Measurements from ENCODE around the gene PPCDC. TPM values are rescaled to one million over a fixed set of nuclear protein-coding genes. Genes with fewer than 3 reads are reported as not detected.

The PPCDC gene
- total RNA-seq, 1 donor from 2014 or later = 23.4 TPM

DNA sequence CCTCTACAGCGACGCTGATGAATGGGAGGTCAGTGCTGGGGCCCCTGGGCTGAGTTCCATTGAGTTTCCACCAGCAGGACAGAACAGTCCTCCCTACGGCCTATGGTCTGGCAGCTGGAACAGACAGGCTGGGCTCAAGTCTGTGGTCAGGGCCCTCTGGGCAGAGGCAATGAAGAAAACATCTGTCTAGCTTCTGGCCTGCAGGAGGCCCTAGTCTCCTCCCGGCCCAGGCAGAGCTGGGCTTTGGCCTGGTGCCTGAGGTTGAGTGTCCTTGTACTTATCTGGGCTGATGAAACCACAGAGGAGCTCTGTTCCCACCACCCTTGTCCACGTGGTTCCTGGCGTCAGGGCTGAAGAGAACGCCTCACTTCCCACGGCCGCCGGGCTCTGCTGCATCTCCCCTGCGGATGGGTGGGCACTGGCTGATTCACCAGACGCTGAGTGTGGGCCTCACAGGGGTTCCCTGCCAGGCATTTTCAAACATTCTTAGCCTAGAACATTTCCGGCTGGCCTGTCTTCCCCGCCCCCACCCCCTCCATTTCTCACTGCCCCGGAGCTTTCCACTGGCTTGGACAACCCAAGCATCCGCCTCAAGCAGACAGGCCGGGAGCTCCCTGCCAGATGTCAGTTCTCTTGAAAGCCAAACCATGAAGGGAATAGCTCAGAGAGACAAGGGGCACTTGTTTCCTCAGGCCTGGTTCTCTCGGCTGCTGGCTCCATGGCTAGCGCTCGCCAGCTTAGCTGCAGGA lies 20.3 kb downstream of the PPCDC start:
- peak; percentile 91 for DNase-seq (ENCODE audit: low spot score)

DNA sequence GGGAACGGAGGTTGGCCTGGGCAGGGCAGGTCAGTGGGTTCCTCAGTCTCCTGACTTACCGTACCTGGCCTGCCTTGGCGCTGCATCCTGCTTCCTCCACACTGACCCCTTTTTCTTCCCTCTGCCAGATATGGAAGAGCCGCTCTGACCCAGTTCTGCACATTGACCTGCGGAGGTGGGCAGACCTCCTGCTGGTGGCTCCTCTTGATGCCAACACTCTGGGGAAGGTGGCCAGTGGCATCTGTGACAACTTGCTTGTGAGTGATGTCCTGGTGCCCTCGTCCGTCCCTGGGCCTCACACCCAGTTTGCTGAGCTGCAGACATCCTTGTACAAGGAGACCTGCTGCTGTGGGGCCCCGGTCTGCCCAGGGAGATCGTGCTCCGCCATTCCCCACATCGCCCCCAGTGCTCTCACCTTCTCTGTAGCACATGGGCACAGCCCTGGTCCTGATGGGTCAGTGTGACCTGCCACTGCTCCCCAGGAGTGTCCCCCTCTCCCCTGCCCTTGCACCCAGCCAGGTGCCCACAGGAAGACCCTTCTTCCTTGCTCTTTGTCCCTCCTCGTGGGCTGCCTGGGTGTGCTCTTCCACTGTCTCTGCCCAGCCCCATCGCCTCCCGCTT lies 21.0 kb downstream of the PPCDC start:
- DNase-seq (ENCODE audit: low spot score) = no peak

DNA sequence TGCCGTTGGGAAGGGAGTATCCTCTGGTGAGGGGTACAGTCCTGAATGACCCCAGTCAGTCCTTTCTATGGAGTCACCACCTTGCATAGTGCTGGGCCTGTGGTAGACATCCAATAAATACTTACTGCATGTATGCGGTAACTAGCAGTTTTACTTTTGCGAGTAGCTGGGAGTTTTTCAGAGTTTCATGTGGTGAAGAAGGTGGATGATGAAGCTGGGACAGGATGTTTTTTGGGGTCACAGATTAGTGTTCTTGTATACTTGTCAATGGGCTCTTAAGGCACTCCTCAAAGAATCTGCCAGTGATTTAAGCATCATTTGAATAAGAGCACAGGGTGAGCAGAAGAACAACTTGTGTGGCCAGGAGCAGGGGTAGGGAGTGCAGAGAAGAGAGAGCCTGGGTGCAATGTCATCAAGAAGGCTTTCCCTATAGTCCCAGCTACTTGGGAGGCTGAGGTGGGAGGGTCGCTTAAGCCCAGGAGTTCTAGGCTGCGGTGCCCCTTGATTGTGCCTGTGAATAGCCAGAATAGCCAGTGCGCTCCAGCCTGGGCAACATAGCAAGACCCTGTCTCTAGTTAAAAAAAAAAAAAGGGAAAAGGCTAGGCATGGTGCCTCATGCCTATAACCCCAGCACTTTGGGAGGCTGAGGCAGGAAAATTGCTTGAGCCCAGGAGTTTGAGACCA lies 22.1 kb downstream of the PPCDC start:
- no peak for DNase-seq (ENCODE audit: low spot score)

DNA sequence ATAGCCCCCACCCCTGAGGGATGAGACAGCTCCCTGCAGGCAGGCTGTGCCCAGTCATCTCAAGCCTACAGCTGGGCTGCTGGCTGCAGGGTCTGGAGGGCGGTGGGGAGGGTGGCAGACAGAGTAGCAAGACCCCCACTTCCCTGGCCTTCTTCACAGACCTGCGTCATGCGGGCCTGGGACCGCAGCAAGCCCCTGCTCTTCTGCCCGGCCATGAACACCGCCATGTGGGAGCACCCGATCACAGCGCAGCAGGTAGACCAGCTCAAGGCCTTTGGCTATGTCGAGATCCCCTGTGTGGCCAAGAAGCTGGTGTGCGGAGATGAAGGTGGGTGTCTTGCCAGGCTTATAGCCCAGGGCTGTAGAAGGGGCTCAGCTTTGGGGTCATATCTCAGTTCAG lies 25.0 kb downstream of the PPCDC start:
- DNase-seq (ENCODE audit: low spot score) = no peak

DNA sequence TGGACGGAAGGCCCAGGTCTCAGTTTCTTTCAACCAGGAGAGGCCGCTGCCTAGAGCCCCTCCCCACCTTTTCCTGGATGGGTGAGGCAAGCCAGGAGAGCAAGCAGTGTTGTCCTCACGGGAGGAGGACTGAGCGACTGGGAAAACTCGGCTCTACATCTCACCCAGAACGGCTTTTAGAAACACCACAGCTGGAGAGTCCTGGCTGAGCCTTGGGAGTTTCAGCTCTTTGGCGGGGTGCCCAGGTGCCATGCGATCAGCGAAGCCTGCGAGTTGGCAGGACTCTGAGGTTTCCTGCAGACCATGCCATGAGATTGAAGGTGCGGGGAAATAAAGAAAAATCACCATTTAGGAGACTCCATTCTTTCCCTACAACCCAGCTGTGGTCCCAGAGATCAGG lies 26.0 kb downstream of the PPCDC start:
- DNase-seq (ENCODE audit: low spot score) = peak; percentile 79

DNA sequence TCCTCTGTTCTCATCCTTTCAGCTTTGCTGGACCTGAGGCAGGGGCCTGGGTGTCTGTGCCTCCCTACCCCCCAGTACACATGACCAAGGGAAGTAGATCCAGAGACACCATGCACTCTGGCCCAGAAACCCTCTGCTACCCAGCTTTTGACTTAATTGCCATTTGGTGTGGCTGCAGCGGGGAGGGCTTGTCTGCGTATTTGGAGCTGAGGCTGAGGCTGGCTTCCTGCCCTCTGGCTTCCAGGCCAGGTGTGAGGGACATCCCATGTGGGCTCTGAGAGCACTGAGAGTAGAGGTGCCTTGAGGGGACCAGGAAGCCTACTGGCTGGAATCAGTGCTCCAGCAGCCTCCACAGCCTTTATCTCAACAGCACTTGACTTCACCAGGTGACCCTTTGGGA lies 26.9 kb downstream of the PPCDC start:
- DNase-seq (ENCODE audit: low spot score) = no peak

DNA sequence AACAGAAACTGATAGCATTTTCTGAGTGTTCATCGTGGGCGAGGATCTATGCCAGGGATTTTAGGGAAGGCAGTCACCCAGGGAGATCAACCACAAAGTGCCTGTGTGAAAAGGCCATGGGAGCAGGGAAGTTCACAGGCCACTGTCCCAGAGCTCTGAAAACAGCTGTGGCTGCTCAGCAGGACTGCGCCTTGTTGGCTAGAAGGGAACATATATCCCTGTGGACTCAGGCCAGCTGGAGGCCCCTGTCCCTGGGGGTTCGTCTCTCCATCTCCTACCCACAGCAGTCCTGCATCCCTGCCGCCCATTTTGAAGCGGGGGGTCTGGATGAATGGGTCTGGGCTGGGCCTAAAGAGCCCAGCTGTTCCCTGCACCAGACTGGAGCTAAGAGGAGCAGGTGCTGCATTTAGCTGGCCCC lies 27.8 kb downstream of the PPCDC start:
- no peak for DNase-seq (ENCODE audit: low spot score)

DNA sequence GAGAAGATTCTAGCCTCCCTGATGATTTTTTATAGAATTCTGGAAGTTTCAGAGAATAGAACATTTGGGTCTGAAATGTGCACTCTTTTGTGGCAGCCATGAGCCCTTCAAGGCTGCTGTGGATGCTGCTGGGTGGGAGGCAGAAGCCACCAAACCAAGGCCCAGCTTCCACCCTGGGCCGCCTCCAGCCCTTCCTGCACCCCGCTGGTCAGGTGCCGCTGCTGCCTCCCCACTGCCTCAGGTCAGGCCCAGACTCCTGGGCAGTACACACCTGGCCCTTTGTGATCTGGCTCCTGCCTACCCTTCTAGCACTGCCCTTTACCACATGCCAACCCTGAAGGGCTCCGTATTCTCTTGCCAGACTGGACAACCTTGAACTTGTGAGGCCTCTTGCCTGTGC lies 28.3 kb downstream of the PPCDC start:
- DNase-seq (ENCODE audit: low spot score) = no peak

DNA sequence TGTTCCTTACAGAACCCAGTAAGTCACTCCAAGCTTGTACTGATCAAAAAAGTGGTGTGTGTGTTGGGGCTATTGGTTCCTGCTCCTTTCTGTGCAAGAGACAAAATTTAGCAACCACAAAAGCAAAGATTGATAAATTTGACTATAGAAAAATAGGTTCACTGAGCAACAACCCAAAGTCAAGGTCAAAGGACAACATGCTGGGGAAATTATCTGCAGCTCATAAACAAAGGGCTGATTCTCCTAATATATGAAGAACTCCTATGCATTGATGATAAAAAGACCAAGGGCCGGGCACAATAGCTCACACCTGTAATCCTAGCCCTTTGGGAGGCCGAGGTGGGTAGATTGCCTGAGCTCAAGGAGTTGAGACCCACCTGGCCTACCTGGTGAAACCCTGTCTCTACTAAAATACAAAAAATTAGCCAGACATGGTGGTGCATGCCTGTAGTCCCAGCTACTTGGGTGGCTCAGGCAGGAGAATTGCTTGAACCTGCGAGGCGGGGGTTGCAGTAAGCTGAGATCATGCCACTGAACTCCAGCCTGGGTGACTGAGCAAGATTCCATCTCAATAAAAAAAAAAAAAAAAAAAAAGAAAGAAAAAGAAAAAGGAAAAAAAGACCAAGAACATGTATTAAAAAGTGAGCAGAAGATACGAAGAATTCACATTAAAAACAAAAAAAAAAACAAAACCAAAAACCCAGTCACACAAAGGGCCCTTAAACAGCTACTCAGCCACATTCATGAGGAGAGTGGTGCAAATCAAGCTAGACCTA lies 29.8 kb downstream of the PPCDC start:
- no peak for DNase-seq (ENCODE audit: low spot score)

DNA sequence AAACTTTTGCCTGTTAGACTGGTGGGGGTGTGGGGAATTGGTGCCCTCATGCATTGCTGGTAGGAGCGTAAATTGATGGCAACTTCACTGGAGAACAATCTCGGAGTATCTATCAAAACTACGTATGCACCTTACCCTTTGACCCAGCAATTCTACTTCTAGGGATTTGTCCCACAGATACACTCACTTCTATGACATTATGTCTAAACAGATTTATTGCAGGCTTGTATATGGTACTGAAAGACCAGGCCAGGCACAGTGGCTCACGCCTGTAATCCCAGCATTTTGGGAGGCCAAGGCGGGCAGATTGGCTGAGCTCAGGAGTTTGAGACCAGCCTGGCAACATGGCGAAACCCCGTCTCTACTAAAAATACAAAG lies 30.3 kb downstream of the PPCDC start:
- no peak for DNase-seq (ENCODE audit: low spot score)

DNA sequence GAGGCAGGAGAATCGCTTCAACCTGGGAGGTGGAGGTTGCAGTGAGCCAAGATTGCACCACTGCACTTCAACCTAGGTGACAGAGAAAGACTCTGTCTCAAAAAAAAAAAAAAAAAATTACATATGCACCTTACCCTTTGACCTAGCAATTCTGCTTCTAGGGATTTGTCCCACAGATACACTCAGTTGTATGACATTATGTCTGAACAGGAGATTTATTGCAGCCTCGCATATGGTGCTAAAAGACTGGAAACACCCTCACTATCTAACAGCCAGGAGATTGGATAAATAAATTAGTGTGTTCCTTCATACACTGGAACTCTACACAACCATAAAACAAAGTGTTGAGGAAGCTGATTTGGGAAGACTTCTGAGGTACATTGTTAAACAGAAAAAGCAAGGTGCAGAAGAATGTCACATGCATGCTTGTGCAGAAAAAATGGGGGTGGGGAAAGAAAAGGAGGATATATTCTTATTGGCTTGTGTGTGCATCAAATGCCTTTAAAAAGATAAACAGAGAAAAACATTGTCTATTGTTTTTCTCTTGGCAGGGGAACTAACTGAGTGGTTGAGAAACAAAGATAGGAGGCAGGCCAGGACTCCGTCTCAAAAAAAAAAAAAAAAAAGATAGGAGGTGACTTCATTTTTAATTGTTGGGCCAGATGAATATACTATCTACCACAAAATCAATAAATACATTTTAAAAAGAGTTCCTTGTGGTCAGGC lies 30.9 kb downstream of the PPCDC start:
- no peak for DNase-seq (ENCODE audit: low spot score)

DNA sequence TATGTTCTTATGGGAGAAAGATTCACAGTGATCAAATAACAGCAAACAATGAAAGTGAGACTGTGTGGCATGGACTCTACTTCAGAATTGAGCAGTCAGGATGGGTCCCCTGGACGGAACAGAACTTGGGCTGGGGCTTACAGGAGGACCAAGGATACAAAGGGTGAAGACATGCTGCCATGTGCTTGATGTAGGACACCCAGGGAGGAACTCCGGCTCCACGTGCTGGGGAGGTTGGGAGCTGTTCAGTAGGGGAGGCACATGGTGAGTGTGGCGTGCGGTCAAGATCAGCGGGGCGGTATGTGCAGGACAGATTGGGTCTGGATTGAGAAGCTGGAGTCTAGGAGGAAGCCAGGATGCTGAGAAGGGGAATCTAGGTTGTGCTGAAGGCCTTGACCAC lies 32.6 kb downstream of the PPCDC start:
- no peak for DNase-seq (ENCODE audit: low spot score)

DNA sequence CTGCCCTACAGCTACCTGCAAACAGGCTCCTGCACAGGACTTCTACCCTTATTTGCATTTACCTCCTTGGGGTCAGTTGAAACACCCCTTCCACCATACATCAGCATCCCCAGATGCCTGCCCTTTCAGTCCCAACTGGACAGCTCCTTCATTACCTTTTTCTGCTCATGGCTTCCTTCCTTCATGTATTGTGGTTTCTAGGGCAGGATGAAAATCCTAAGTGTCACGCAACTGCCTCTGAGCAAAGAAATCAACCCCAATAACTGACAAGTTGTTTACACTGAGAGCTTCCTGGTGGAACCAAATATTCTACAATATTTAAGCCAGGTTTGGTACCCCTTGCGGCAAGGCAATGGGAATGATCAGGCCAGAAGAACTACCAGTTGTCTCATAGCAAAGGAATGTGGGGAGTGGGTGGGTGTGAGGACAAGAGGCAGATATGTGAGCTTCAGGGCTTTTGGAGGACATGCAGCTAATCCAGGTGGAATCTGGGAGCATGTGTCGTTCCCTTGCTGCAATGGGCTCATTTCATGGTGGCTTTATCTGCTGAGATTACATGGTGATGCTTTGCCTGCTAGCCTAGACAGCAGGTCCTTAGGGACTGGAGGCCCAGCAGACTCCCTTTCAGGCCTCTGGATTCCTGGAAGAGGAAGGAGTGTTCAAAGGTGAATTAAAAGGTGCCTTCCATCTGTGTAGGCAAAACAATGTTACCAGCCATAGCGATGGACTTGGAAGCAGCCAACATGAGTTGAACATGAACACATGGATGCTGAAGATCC lies 34.9 kb downstream of the PPCDC start:
- peak; percentile 19 for DNase-seq (ENCODE audit: low spot score)

DNA sequence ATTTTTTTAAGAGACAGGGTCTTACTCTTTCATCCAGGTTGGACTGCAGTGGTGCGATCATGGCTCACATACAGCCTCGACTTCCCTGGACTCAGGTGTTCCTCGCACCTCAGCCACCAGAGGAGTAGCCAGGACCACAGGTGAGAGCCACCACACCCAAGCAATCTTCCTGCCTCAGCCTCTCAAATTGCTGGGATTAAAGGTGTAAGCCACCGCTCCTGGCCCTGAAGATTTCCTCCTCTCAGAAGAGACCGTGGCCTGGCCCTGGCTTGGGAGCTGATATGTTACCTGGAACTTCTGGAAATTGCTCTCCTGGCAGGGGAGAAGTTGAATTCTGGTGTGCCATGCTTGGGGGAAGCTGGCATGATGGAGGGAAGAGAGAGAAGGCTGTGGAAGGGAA lies 36.2 kb downstream of the PPCDC start:
- DNase-seq (ENCODE audit: low spot score) = peak; percentile 27

DNA sequence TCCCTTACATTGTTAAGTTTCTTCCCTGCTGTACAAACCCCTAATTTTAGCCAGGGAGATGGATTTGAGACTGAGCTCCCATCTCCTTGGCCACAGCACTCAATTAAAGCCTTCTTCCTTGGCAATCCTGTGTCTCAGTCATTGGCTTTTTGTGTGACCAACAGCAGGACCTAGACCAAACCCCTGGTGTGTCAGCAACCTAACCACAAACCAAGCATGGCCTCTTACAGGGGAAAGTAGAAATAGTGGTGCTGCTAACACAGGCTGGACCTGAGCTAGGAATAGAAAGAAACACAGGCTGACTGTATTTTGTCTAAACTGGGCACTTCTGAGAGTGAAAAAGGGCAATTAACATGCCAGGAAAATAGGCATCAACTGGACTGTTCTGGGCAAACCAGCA lies 37.9 kb downstream of the PPCDC start:
- DNase-seq (ENCODE audit: low spot score) = no peak

DNA sequence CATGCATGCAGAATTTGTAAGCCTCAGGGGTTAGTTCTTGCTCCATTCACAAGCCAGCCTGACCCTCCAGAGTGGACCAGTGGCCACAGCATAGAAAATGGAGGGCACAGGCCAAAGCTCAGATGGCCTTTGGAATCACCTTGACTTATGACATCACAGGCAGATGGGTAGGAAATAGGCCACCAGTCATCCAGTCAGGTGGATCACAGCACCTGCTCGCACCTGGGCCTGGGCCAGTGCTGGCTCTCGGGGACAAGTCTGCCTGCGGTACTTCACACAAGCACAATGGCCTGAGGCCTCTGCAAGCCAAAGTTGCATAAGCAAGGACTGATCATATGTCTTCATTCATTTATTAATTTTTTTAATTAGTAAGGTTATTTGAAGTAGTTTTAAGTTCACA lies 39.3 kb downstream of the PPCDC start:
- DNase-seq (ENCODE audit: low spot score) = no peak

DNA sequence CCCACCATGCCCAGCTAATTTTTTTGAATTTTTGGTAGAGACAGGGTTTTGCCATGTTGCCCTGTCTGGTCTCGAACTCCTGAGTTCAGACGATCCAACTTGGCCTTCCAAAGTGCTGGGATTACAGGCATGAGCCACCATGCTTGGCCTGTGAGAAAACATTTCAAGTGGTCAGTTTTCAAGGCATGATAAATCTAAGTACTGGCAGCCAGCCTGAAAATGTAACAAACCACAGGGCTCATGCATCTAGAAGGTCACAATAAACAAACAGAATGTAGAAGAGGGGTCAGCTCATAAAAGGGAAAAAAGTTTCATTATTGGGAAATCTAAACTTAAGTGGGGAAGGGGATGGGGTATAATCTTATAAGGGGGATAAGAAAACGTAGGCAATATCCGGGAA lies 39.9 kb downstream of the PPCDC start:
- DNase-seq (ENCODE audit: low spot score) = no peak

DNA sequence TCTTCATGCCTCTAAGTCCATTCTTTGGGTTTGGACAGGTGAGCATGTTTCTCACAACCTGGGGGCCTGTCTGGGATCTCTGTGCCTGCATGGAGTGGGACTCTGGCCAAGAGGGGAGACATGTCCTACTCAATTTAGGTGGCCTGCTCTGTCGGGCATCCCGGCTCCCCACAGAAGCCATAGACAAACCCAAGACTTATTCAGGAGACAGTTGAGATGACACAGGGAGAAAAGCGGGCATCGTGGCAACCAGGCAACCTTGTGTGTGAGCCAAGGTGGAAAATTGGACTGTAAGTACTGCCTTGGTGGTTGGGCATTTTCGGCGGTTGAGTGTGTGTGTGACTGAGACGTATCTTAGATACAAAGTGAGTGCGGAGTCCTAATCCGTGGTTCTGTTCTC lies 40.5 kb downstream of the PPCDC start:
- DNase-seq (ENCODE audit: low spot score) = no peak

DNA sequence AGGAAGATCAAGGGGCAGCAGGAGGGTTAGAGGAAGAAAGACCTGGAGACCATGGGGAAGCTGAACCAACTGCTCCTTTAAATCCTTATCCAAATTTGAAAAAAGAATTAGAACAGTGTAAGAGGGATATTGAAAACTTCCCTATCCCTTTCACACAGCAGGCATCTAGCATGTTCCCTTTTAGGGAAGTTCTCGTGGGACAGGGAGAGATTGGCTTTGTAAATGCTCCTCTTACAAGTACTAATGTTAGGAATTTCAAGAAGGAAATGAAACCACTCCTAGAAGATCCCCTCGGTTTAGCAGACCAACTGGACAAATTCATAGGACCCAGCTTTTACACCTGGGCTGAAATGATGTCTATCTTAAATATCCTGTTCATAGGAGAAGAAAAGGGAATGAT lies 41.5 kb downstream of the PPCDC start:
- DNase-seq (ENCODE audit: low spot score) = no peak

DNA sequence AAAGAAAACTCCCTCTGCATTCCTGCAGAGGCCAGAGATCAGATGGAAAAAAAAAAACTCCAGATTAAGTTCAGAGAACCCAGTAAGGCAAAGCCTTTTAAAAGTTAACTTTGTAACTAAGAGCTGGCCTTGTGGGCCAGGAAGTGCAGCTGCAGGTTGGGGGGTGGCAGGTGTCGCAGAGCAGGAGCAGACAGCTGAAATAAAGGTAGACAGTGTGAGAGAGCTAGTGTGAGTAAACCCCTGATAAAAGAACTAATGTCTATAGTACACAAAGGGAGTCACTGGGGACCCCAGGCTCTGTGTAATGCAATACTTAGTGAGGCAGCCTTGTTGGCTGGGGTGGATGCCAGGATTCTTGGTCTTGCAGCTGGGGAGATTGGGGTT lies 42.1 kb downstream of the PPCDC start:
- DNase-seq (ENCODE audit: low spot score) = peak; percentile 28

Measured in ureter (tissue), 1 donor.